Neural progenitor cell (in vitro differentiated cells): ENCODE data around the gene ZNRF1. TPM values are rescaled to one million over a fixed set of nuclear protein-coding genes. Genes with fewer than 3 reads are reported as not detected.

Experiments used
- DNase-seq: peaks from one replicate; pipeline ENCODE4 v3.0.0-alpha.2; 2016; ENCODE audit warnings: low spot score
- H2AFZ ChIP-seq: fragments of 200-600 bp; sonication (generic); replicated peaks from 2 replicates; pipeline ENCODE4 v1.6.1; 2016; ENCODE audit warnings: antibody characterized with exemption
- H3F3A ChIP-seq: fragments of 200-600 bp; sonication (generic); 2 replicates; pipeline ENCODE4 v1.6.1; 2016; ENCODE audit warnings: antibody characterized with exemption, low read depth
- H3K27ac ChIP-seq: fragments of 200-600 bp; sonication (generic); 2 replicates; pipeline ENCODE4 v1.5.1; 2016; ENCODE audit warnings: mild to moderate bottlenecking
- H3K27me3 ChIP-seq: fragments of 200-600 bp; sonication (generic); 2 replicates; pipeline ENCODE4 v1.6.1; 2016; ENCODE audit warnings: mild to moderate bottlenecking, moderate library complexity
- H3K36me3 ChIP-seq: fragments of 200-600 bp; sonication (generic); 2 replicates; pipeline ENCODE4 v1.5.1; 2016
- H3K4me1 ChIP-seq: fragments of 200-600 bp; sonication (generic); 2 replicates; pipeline ENCODE4 v1.6.1; 2016; ENCODE audit warnings: mixed run types
- H3K4me2 ChIP-seq: fragments of 200-600 bp; sonication (generic); 2 replicates; pipeline ENCODE4 v1.6.1; 2016
- H3K4me3 ChIP-seq: fragments of 200-600 bp; sonication (generic); 2 replicates; pipeline ENCODE4 v1.5.1; 2016
- H3K79me2 ChIP-seq: fragments of 200-600 bp; sonication (generic); 2 replicates; pipeline ENCODE4 v1.6.1; 2016; ENCODE audit warnings: low read depth
- H3K9ac ChIP-seq: fragments of 200-600 bp; sonication (generic); 2 replicates; pipeline ENCODE4 v1.6.1; 2016
- H3K9me3 ChIP-seq: fragments of 200-600 bp; sonication (generic); 2 replicates; pipeline ENCODE4 v1.5.1; 2016; ENCODE audit warnings: low read depth
- H4K20me1 ChIP-seq: fragments of 200-600 bp; sonication (generic); 2 replicates; pipeline ENCODE4 v1.6.1; 2016; ENCODE audit warnings: low read depth
- H3K27ac Mint-ChIP-seq: 3 replicates; pipeline ENCODE4 v1.8.0; 2021; ENCODE audit warnings: mixed read lengths
- H3K27me3 Mint-ChIP-seq: 2 replicates; pipeline ENCODE4 v1.8.0; 2022; ENCODE audit warnings: low read depth, mild to moderate bottlenecking, inconsistent platforms, moderate library complexity, mixed read lengths; ENCODE audit not compliant: insufficient read depth
- H3K36me3 Mint-ChIP-seq: 3 replicates; pipeline ENCODE4 v1.8.0; 2021; ENCODE audit warnings: mixed read lengths
- H3K4me1 Mint-ChIP-seq: 3 replicates; pipeline ENCODE4 v1.8.0; 2021; ENCODE audit warnings: mixed read lengths
- H3K4me3 Mint-ChIP-seq: 3 replicates; pipeline ENCODE4 v1.8.0; 2021; ENCODE audit warnings: mild to moderate bottlenecking, moderate library complexity, mixed read lengths
- H3K9me3 Mint-ChIP-seq: 3 replicates; pipeline ENCODE4 v1.8.0; 2020; ENCODE audit warnings: mixed read lengths
- CTCF ChIP-seq: fragments of 200-600 bp; sonication (generic); IDR thresholded peaks from 2 replicates; pipeline ENCODE4 v1.5.1; 2017; ENCODE audit warnings: antibody characterized with exemption, mild to moderate bottlenecking
- EZH2 ChIP-seq: fragments of 200-600 bp; sonication (generic); IDR thresholded peaks from 2 replicates; pipeline ENCODE4 v1.6.1; 2017; ENCODE audit warnings: antibody characterized with exemption, mild to moderate bottlenecking, moderate library complexity
- EZH2phosphoT487 ChIP-seq: fragments of 200-600 bp; sonication (generic); IDR thresholded peaks from 2 replicates; pipeline ENCODE4 v1.6.1; 2017; ENCODE audit warnings: antibody characterized with exemption
- total RNA-seq: library from RNA; depleted of rRNA; stranded (reverse); fragments of >200 nt; gene quantifications from 2 replicates; pipeline ENCODE4 v1.2.3, GENCODE V29; 2015; ENCODE audit warnings: low replicate concordance

Gene ZNRF1
- total RNA-seq, 1 donor from 2014 or later, result 9.3 TPM

- Histone ChIP-seq H3K4me3 (no peak overlapping the region), H2AFZ (no peak overlapping the region), H3K27me3 (no peaks in the 10 kb centered on the region), H3K9ac (no peak overlapping the region), H3K4me1 (peaks cover 12% of the 10 kb centered on the region), H4K20me1 (peaks cover 59% of the 10 kb centered on the region), H3K9me3 (no peaks in the 10 kb centered on the region), H3F3A (no peaks in the 10 kb centered on the region), H3K36me3 (no peaks in the 10 kb centered on the region), H3K4me2 (no peak overlapping the region), H3K27ac (no peak overlapping the region), H3K79me2 (peaks cover 98% of the 10 kb centered on the region)
- no peak for TF ChIP-seq CTCF
- TF ChIP-seq EZH2phosphoT487, result no peak
- no peak for TF ChIP-seq EZH2
- DNase-seq, result no peak
- peaks cover 10% of the 10 kb centered on the region for H3K4me1 Mint-ChIP-seq
- no peak overlapping the region for H3K27ac Mint-ChIP-seq
- H3K27me3 Mint-ChIP-seq, result no peaks in the 10 kb centered on the region
- H3K4me3 Mint-ChIP-seq, result no peak overlapping the region
- peaks cover 9% of the 10 kb centered on the region for H3K36me3 Mint-ChIP-seq
- peaks cover 2% of the 10 kb centered on the region for H3K9me3 Mint-ChIP-seq
Measured at GRCh38 chr16:75066861-75067447, 68.1 kb downstream of the ZNRF1 start.

GRCh38 chr16:75068085-75069031, 69.5 kb downstream of the ZNRF1 start:
- no peaks in the 10 kb centered on the region for H3K27me3 ChIP-seq
- H3K9me3 Mint-ChIP-seq, result no peaks in the 10 kb centered on the region
- no peak for DNase-seq
- no peak overlapping the region for H3K27ac ChIP-seq
- H3K36me3 Mint-ChIP-seq, result peaks cover 7% of the 10 kb centered on the region
- no peak overlapping the region for H3K27ac Mint-ChIP-seq
- H3K4me1 ChIP-seq, result peaks cover 12% of the 10 kb centered on the region
- H3K36me3 ChIP-seq, result no peaks in the 10 kb centered on the region
- no peaks in the 10 kb centered on the region for H3K9me3 ChIP-seq
- H3K4me3 ChIP-seq, result no peak overlapping the region
- H3K9ac ChIP-seq, result no peak overlapping the region
- peaks cover 6% of the 10 kb centered on the region for H3K4me1 Mint-ChIP-seq
- H3F3A ChIP-seq, result peaks cover 2% of the 10 kb centered on the region
- H3K27me3 Mint-ChIP-seq, result no peaks in the 10 kb centered on the region
- no peak overlapping the region for H2AFZ ChIP-seq
- peaks cover 59% of the 10 kb centered on the region for H4K20me1 ChIP-seq
- H3K4me3 Mint-ChIP-seq, result no peak overlapping the region
- TF ChIP-seq EZH2phosphoT487 (no peak), EZH2 (no peak), CTCF (no peak)
- peaks cover 99% of the 10 kb centered on the region for H3K79me2 ChIP-seq
- H3K4me2 ChIP-seq, result no peak overlapping the region

- Histone ChIP-seq H3K27me3 (no peaks in the 10 kb centered on the region), H3K4me3 (no peak overlapping the region), H3K27ac (no peak overlapping the region), H4K20me1 (peaks cover 51% of the 10 kb centered on the region), H3K79me2 (peaks cover 99% of the 10 kb centered on the region), H3K4me1 (peaks cover 9% of the 10 kb centered on the region), H3K9ac (no peak overlapping the region), H3F3A (peaks cover 2% of the 10 kb centered on the region), H3K36me3 (no peaks in the 10 kb centered on the region), H2AFZ (no peak overlapping the region), H3K4me2 (no peak overlapping the region), H3K9me3 (no peaks in the 10 kb centered on the region)
- H3K27me3 Mint-ChIP-seq, result no peaks in the 10 kb centered on the region
- no peaks in the 10 kb centered on the region for H3K9me3 Mint-ChIP-seq
- no peak overlapping the region for H3K4me3 Mint-ChIP-seq
- TF ChIP-seq EZH2phosphoT487, result no peak
- no peak for TF ChIP-seq CTCF
- TF ChIP-seq EZH2, result no peak
- DNase-seq, result no peak
- no peak overlapping the region for H3K27ac Mint-ChIP-seq
- peaks cover 7% of the 10 kb centered on the region for H3K36me3 Mint-ChIP-seq
- H3K4me1 Mint-ChIP-seq, result peaks cover 15% of the 10 kb centered on the region
Measured at GRCh38 chr16:75070012-75070841, 71.4 kb downstream of the ZNRF1 start.
